ENCODE measurements around the gene TMEM222. TPM values are rescaled to one million over a fixed set of nuclear protein-coding genes. Genes with fewer than 3 reads are reported as not detected.
A peak's percentile ranks its signal among the peaks of the same experiment; 100 is the strongest.

TMEM222 gene
- total RNA-seq, 6 experiments from 2014 or later: 41.3 to 54.6 (median 46.1) TPM

DNA sequence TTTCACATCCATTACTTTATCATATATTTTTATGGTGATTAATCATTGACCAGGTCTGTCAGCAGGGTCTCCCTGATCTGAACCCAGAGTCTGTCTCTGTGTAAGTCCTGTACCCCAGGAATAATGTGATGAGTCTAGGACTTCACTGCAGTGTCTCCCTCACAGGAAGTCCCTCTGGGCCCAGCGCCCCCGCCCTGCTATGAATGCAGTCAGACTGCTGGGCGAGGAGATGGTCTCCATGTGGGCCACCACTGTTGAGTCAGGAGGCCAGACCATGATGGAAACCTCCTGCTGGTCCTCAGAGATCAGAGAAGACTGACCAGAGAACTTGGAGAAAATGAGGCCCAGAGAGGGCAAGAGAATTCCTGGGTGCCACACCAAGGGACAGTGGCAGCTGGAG lies 9.5 kb downstream of the TMEM222 start:
- Mint-ChIP-seq H3K4me1 (ENCODE audit: low read depth) (peaks cover 13% of the 10 kb centered on the region), H3K4me3 (no peak overlapping the region), H3K27ac (no peak overlapping the region), H3K9me3 (no peaks in the 10 kb centered on the region), H3K27me3 (ENCODE audit: insufficient read depth) (no peaks in the 10 kb centered on the region; the same call in 1 of the 2 replicates), H3K36me3 (ENCODE audit: low read depth) (peaks cover 2% of the 10 kb centered on the region; the same call in 1 of the 2 replicates)
- no peak for TF ChIP-seq CTCF (IDR thresholded peaks at IDR 0.05)
- no peak for DNase-seq

- Mint-ChIP-seq H3K9me3 (no peaks in the 10 kb centered on the region), H3K27me3 (ENCODE audit: insufficient read depth) (no peaks in the 10 kb centered on the region; the same call in 1 of the 2 replicates), H3K4me1 (ENCODE audit: low read depth) (peaks cover 8% of the 10 kb centered on the region), H3K27ac (peak overlapping the region; percentile 38; the same call in 1 of the 2 replicates), H3K36me3 (ENCODE audit: low read depth) (peaks cover 7% of the 10 kb centered on the region; the same call in 1 of the 2 replicates), H3K4me3 (no peak overlapping the region)
- no peak for TF ChIP-seq CTCF (IDR thresholded peaks at IDR 0.05)
- no peak for DNase-seq
Measured at GRCh38 chr1:27331922-27332321, 10.0 kb downstream of the TMEM222 start.

GRCh38 chr1:27332536-27333281 lies 10.7 kb downstream of the TMEM222 start:
- H3K9me3 Mint-ChIP-seq: no peaks in the 10 kb centered on the region
- no peaks in the 10 kb centered on the region; the same call in 1 of the 2 replicates for H3K27me3 Mint-ChIP-seq (ENCODE audit: insufficient read depth)
- H3K4me1 Mint-ChIP-seq (ENCODE audit: low read depth): peaks cover 5% of the 10 kb centered on the region; the same call in 1 of the 2 replicates
- H3K4me3 Mint-ChIP-seq: no peak overlapping the region
- peak overlapping the region; percentile 38 for H3K27ac Mint-ChIP-seq
- H3K36me3 Mint-ChIP-seq (ENCODE audit: low read depth): peaks cover 7% of the 10 kb centered on the region; the same call in 1 of the 2 replicates
- DNase-seq: no peak
- peak; percentile 92 for TF ChIP-seq CTCF (IDR thresholded peaks at IDR 0.05)

DNA sequence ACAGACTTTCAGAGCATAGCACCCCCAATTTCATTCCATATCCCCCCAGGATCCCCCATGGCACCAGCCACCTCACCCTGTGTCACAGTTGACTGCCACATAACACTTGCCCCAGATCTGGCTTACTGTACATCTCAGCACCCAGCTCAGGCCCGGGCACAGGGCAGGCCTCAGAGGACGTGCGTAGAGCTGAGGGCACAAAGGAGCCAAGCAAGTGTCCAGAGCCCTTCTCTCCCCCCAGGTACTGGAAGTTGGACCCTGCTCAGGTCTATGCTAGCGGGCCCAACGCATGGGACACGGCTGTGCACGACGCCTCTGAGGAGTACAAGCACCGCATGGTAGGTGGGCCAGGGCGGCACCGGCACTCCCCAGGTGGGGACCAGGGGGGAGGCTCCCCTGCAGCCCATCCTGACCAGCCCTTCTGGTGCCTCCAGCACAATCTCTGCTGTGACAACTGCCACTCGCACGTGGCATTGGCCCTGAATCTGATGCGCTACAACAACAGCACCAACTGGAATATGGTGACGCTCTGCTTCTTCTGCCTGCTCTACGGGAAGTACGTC lies 11.8 kb downstream of the TMEM222 start:
- Mint-ChIP-seq H3K9me3 (no peaks in the 10 kb centered on the region), H3K4me3 (no peak overlapping the region)
- DNase-seq: no peak

More for the DNA sequence above, 11.8 kb downstream of the TMEM222 start:
- peaks cover 7% of the 10 kb centered on the region; the same call in 1 of the 2 replicates for H3K36me3 Mint-ChIP-seq (ENCODE audit: low read depth)
- H3K27me3 Mint-ChIP-seq (ENCODE audit: insufficient read depth): no peaks in the 10 kb centered on the region; the same call in 1 of the 2 replicates
- TF ChIP-seq CTCF (IDR thresholded peaks at IDR 0.05): no peak
- H3K4me1 Mint-ChIP-seq (ENCODE audit: low read depth): no peaks in the 10 kb centered on the region
- no peak overlapping the region for H3K27ac Mint-ChIP-seq
